GM19351 (cell line): ENCODE results near the gene CCDC78.
A peak's percentile ranks its signal among the peaks of the same experiment; 100 is the strongest.
"Not testable (repeated sequence)": the region's sequence is repeated elsewhere in the genome, so short reads cannot be mapped to it uniquely, and the experiment has no call there.

Experiments used
- ATAC-seq: cut with Tn5 transposase; IDR thresholded peaks from one replicate; pipeline ENCODE4 v1.9.1; 2021; ENCODE audit warnings: mild to moderate bottlenecking, moderate library complexity; ENCODE audit not compliant: unreplicated experiment

Gene CCDC78

GRCh38 chr16:695355-696089 is 30.7 kb downstream of the CCDC78 start:
- no peak for ATAC-seq

GRCh38 chr16:694863-695354 is 31.3 kb downstream of the CCDC78 start:
- no peak for ATAC-seq

- no peak for ATAC-seq
These were observed 31.9 kb downstream of the CCDC78 start for GRCh38 chr16:694187-694862.

- no peak for ATAC-seq
These were observed 32.5 kb downstream of the CCDC78 start for GRCh38 chr16:693766-694165.

- no peak for ATAC-seq
These were observed 32.9 kb downstream of the CCDC78 start for GRCh38 chr16:693364-693763.

GRCh38 chr16:692356-693108 is 33.7 kb downstream of the CCDC78 start:
- ATAC-seq = no peak

- ATAC-seq = not testable (repeated sequence)
These were observed 35.0 kb downstream of the CCDC78 start for GRCh38 chr16:691242-691641.

- ATAC-seq = no peak
These were observed 36.9 kb downstream of the CCDC78 start for GRCh38 chr16:689175-689897.

- ATAC-seq = no peak
These were observed 38.7 kb downstream of the CCDC78 start for GRCh38 chr16:687499-687898.

- ATAC-seq = no peak
These were observed 39.6 kb downstream of the CCDC78 start for GRCh38 chr16:686459-687260.

- no peak for ATAC-seq
These were observed 40.3 kb downstream of the CCDC78 start for GRCh38 chr16:685967-686366.

GRCh38 chr16:684961-685696 is 41.1 kb downstream of the CCDC78 start:
- ATAC-seq = no peak

GRCh38 chr16:684071-684794 is 42.0 kb downstream of the CCDC78 start, which contains the start of gene JMJD8:
Gene JMJD8, minus strand, starts transcription at chr16:684334. Its CDS starts 15 bp downstream, at chr16:684319.
- peak; percentile 79 for ATAC-seq

GRCh38 chr16:683396-684070 is 42.7 kb downstream of the CCDC78 start:
- ATAC-seq = no peak

- ATAC-seq = no peak
These were observed 43.5 kb downstream of the CCDC78 start for GRCh38 chr16:682493-683395.

- no peak for ATAC-seq
These were observed 44.4 kb downstream of the CCDC78 start for GRCh38 chr16:681746-682427.
